GM12801 (cell line): ENCODE measurements around the gene DIP2B.

Experiments
- CTCF ChIP-seq: IDR thresholded peaks from one replicate; pipeline ENCODE4 v1.5.1; 2011; ENCODE audit warnings: control low read depth; ENCODE audit not compliant: insufficient read length; ENCODE audit errors: extremely low read depth

Gene DIP2B

GRCh38 chr12:50504798-50505674 lies at the start of gene DIP2B:
Gene DIP2B, plus strand, starts transcription at chr12:50504985. Its CDS starts 156 bp downstream, at chr12:50505141.
- TF ChIP-seq CTCF: no peak

GRCh38 chr12:50458606-50459005 lies 46.2 kb upstream of the DIP2B start:
- no peak for TF ChIP-seq CTCF

DNA sequence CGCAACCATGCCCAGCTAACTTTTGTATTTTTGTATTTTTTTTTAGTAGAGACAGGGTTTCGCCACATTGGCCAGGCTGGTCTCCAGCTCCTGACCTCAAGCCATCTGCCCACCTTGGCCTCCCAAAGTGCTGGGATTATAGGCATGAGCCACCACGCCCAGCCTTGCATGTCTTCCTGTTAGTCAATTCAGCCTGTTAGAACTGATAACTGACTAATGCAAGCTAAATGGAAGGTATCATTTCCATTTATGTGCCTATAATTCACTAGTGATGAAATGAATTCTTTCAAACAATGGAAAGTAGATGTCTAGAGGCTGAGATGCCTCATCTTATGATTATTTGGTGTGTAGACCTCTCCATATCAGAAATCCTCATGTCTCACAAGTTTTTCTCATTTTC lies 37.3 kb upstream of the DIP2B start:
- TF ChIP-seq CTCF: no peak

GRCh38 chr12:50477241-50477832 lies 27.4 kb upstream of the DIP2B start:
- TF ChIP-seq CTCF: no peak

GRCh38 chr12:50482571-50482970 lies 22.2 kb upstream of the DIP2B start:
- no peak for TF ChIP-seq CTCF

- TF ChIP-seq CTCF: no peak
Observed at GRCh38 chr12:50483488-50483887, 21.3 kb upstream of the DIP2B start.

DNA sequence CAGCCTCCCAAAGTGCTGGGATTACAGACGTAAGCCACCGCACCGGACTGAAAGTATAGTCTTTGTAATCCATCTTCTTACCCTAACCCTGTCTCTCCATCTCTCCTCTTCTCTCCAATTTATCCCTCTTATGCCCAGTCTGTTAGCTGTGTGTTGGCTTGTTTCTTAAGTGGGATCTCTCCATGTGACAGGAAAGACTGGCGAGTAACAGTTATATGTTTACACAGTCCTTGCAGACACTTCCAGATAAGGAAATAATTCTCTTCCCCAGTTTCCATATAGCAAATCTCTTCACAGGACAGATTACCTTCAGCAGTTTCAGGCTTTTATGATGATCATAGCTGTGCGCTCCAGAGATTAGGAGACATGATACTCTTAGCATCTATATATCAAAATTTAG lies 16.0 kb upstream of the DIP2B start:
- TF ChIP-seq CTCF: no peak
